HFFc6 (cell line): ENCODE measurements around the gene LRRC10B. TPM values are rescaled to one million over a fixed set of nuclear protein-coding genes. Genes with fewer than 3 reads are reported as not detected.

ENCODE experiments used
- DNase-seq: peaks from one replicate; pipeline ENCODE4 v3.0.0-alpha.2; 2018
- H3K27ac Mint-ChIP-seq: 2 replicates; pipeline ENCODE4 v1.8.0; 2020; ENCODE audit warnings: mild to moderate bottlenecking, mixed read lengths
- H3K27me3 Mint-ChIP-seq: 2 replicates; pipeline ENCODE4 v1.8.0; 2021; ENCODE audit warnings: mild to moderate bottlenecking, moderate library complexity, mixed read lengths; ENCODE audit not compliant: insufficient read depth
- H3K36me3 Mint-ChIP-seq: 2 replicates; pipeline ENCODE4 v1.8.0; 2021; ENCODE audit warnings: low read depth, mixed read lengths
- H3K4me1 Mint-ChIP-seq: 2 replicates; pipeline ENCODE4 v1.8.0; 2020; ENCODE audit warnings: low read depth, mixed read lengths
- H3K4me3 Mint-ChIP-seq: 2 replicates; pipeline ENCODE4 v1.8.0; 2020; ENCODE audit warnings: mild to moderate bottlenecking, moderate library complexity, mixed read lengths
- H3K9me3 Mint-ChIP-seq: 2 replicates; pipeline ENCODE4 v1.8.0; 2020; ENCODE audit warnings: mild to moderate bottlenecking, mixed read lengths
- total RNA-seq, 6 experiments: library from RNA; stranded (reverse); fragmentation: NEBNext Ultra II Directional; extraction: Animal tissue kit (Norgen Biotek cat#: 25700); gene quantifications; 2 replicates in 1 of 6; 3 replicates in 5 of 6; pipeline ENCODE4 v1.2.3, GENCODE V29; 2021
- TF ChIP-seq, protein P1 (sequence below): fragments of 200-600 bp; sonication (generic); IDR thresholded peaks from 2 replicates; pipeline ENCODE4 v1.5.0; 2021; ENCODE audit warnings: antibody characterized with exemption, mild to moderate bottlenecking

Gene LRRC10B
- total RNA-seq, 6 experiments from 2014 or later: not detected

GRCh38 chr11:61516675-61517572, 8.4 kb downstream of the LRRC10B start:
- H3K4me1 Mint-ChIP-seq: peaks cover 9% of the 10 kb centered on the region
- no peak overlapping the region for H3K27ac Mint-ChIP-seq
- H3K36me3 Mint-ChIP-seq: no peaks in the 10 kb centered on the region
- DNase-seq: peak; percentile 8
- TF ChIP-seq, protein P1, sequence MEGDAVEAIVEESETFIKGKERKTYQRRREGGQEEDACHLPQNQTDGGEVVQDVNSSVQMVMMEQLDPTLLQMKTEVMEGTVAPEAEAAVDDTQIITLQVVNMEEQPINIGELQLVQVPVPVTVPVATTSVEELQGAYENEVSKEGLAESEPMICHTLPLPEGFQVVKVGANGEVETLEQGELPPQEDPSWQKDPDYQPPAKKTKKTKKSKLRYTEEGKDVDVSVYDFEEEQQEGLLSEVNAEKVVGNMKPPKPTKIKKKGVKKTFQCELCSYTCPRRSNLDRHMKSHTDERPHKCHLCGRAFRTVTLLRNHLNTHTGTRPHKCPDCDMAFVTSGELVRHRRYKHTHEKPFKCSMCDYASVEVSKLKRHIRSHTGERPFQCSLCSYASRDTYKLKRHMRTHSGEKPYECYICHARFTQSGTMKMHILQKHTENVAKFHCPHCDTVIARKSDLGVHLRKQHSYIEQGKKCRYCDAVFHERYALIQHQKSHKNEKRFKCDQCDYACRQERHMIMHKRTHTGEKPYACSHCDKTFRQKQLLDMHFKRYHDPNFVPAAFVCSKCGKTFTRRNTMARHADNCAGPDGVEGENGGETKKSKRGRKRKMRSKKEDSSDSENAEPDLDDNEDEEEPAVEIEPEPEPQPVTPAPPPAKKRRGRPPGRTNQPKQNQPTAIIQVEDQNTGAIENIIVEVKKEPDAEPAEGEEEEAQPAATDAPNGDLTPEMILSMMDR: peak; percentile 100
- peaks cover 29% of the 10 kb centered on the region for H3K27me3 Mint-ChIP-seq
- peak overlapping the region; percentile 65 for H3K4me3 Mint-ChIP-seq
- H3K9me3 Mint-ChIP-seq: no peaks in the 10 kb centered on the region

GRCh38 chr11:61518032-61518795, 9.7 kb downstream of the LRRC10B start:
- TF ChIP-seq, protein P1: no peak
- no peak overlapping the region for H3K4me3 Mint-ChIP-seq
- no peaks in the 10 kb centered on the region for H3K9me3 Mint-ChIP-seq
- no peaks in the 10 kb centered on the region for H3K36me3 Mint-ChIP-seq
- H3K27me3 Mint-ChIP-seq: peaks cover 25% of the 10 kb centered on the region
- peaks cover 9% of the 10 kb centered on the region for H3K4me1 Mint-ChIP-seq
- DNase-seq: no peak
- no peak overlapping the region for H3K27ac Mint-ChIP-seq

GRCh38 chr11:61522881-61523280, 14.3 kb downstream of the LRRC10B start:
- no peaks in the 10 kb centered on the region for H3K9me3 Mint-ChIP-seq
- no peak for DNase-seq
- peaks cover 54% of the 10 kb centered on the region for H3K27me3 Mint-ChIP-seq
- TF ChIP-seq, protein P1: no peak
- H3K4me3 Mint-ChIP-seq: no peak overlapping the region
- no peak overlapping the region for H3K27ac Mint-ChIP-seq
- no peaks in the 10 kb centered on the region for H3K36me3 Mint-ChIP-seq
- no peaks in the 10 kb centered on the region for H3K4me1 Mint-ChIP-seq

DNA sequence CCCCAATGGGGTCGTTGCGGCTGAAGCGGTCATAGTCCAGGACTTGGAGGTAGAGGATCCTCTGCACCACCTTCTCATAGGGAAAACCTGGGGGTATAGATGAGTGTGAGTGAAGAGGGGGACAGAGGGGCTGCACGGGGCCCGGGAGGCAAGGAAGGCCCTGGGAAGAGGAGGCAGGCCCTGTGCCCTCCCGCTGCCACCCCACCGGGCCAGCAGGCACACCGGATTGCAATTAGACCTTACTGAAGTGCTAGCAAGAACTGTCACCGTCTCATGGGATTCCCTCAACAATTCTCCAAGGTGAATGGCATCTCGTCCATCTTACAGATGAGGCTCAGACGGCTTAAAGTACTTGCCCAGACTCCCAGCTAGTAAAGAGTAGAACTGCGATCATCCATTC, 15.9 kb downstream of the LRRC10B start:
- no peak for DNase-seq
- Mint-ChIP-seq H3K4me1 (no peaks in the 10 kb centered on the region), H3K4me3 (no peak overlapping the region), H3K27me3 (peaks cover 57% of the 10 kb centered on the region), H3K27ac (no peak overlapping the region), H3K9me3 (no peaks in the 10 kb centered on the region), H3K36me3 (no peaks in the 10 kb centered on the region)
- TF ChIP-seq, protein P1: no peak

DNA sequence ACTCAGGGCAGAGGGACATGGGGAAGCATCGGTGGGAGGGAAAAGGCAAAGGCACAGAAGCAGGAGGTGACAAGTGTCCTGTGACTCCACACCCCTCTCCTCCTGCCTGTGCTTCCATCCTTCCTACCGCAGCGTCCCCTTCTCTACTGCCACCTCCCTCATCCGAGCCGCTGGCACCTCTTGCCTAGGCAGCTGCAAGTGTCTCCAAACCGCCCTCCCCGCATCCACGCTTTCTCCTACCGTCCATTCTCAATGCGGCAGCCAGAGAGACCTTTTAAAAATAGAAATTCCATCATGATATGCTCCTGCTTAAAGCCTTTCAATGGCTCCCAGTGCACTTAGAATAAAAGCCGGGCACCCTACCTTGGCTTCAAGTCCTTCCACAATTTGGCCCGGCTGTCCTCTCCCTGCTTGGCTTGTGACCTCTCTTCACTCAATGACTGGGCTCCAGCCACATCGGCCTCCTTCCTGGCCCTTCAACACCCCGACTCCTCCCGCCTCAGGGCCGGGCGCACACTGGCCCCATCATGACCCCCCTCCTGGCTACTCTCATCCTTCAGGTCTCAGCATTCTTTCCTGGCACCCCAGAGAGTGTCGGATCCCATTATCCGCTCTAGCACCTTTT, 16.5 kb downstream of the LRRC10B start:
- no peaks in the 10 kb centered on the region for H3K4me1 Mint-ChIP-seq
- peaks cover 60% of the 10 kb centered on the region for H3K27me3 Mint-ChIP-seq
- TF ChIP-seq, protein P1: no peak
- H3K27ac Mint-ChIP-seq: no peak overlapping the region
- H3K36me3 Mint-ChIP-seq: no peaks in the 10 kb centered on the region
- H3K9me3 Mint-ChIP-seq: no peaks in the 10 kb centered on the region
- no peak overlapping the region for H3K4me3 Mint-ChIP-seq
- no peak for DNase-seq
